CD14-positive monocyte (primary cell): Measurements from ENCODE around the gene NODAL. TPM values are rescaled to one million over a fixed set of nuclear protein-coding genes. Genes with fewer than 3 reads are reported as not detected.

Experiments
- DNase-seq, 3 donors: peaks; one replicate each; pipeline ENCODE4 v3.0.0-alpha.2; 2011 to 2022
- H2AFZ ChIP-seq: 2 replicates; pipeline ENCODE4 v1.6.0; 2012; ENCODE audit warnings: mild to moderate bottlenecking, low read depth, low read length, inconsistent platforms; ENCODE audit not compliant: insufficient read depth, poor library complexity, severe bottlenecking
- H3K27ac ChIP-seq, 2 donors: 1 replicate in 1 of 2; 2 replicates in 1 of 2; pipeline ENCODE4 v1.5.1; 2012 to 2013; ENCODE audit warnings: low read length in 2 of 2, control low read depth in 1 of 2, inconsistent platforms in 1 of 2, low read depth in 1 of 2, mild to moderate bottlenecking in 1 of 2
- H3K27me3 ChIP-seq, 2 donors: one replicate each; pipeline versions ENCODE4 v1.6.0 to v1.6.1; 2011 to 2013; ENCODE audit warnings: low read length in 2 of 2; ENCODE audit not compliant: control insufficient read depth in 2 of 2, insufficient read depth in 2 of 2
- H3K36me3 ChIP-seq, 2 donors: replicated peaks in 1 of 2; 1 replicate in 1 of 2; 2 replicates in 1 of 2; pipeline versions ENCODE4 v1.5.1 to v1.6.1; 2012 to 2013; ENCODE audit warnings: low read length in 2 of 2, control low read depth in 1 of 2, inconsistent platforms in 1 of 2, mild to moderate bottlenecking in 1 of 2; ENCODE audit not compliant: insufficient read depth in 2 of 2, control insufficient read depth in 1 of 2
- H3K4me1 ChIP-seq, 2 donors: 1 replicate in 1 of 2; 2 replicates in 1 of 2; pipeline versions ENCODE4 v1.5.1 to v1.6.1; 2012 to 2013; ENCODE audit warnings: low read length in 2 of 2, control low read depth in 1 of 2, inconsistent platforms in 1 of 2, mild to moderate bottlenecking in 1 of 2, moderate library complexity in 1 of 2; ENCODE audit not compliant: insufficient read depth in 2 of 2, control insufficient read depth in 1 of 2
- H3K4me2 ChIP-seq: replicated peaks from 2 replicates; pipeline ENCODE3; 2012; ENCODE audit warnings: low read length, moderate library complexity, mild to moderate bottlenecking; ENCODE audit not compliant: poor library complexity, severe bottlenecking; ENCODE audit errors: extremely low read depth
- H3K4me3 ChIP-seq, 3 experiments: fragments of 200-600 bp in 1 of 3; sonication (generic) in 1 of 3; replicated peaks in 1 of 3; 1 replicate in 2 of 3; 2 replicates in 1 of 3; pipeline ENCODE4 v1.5.1; 2011 to 2013; ENCODE audit warnings: low read length in 3 of 3, mild to moderate bottlenecking in 3 of 3, control low read depth in 2 of 3, low read depth in 2 of 3, inconsistent platforms in 1 of 3, moderate library complexity in 1 of 3
- H3K79me2 ChIP-seq: 2 replicates; pipeline ENCODE4 v1.6.0; 2012; ENCODE audit warnings: mild to moderate bottlenecking, control low read depth, inconsistent platforms, low read length, moderate library complexity; ENCODE audit not compliant: insufficient read depth
- H3K9ac ChIP-seq: 2 replicates; pipeline ENCODE4 v1.6.0; 2017; ENCODE audit warnings: low read length, mild to moderate bottlenecking; ENCODE audit not compliant: insufficient read depth, poor library complexity, severe bottlenecking
- H3K9me3 ChIP-seq, 2 donors: replicated peaks in 1 of 2; 1 replicate in 1 of 2; 2 replicates in 1 of 2; pipeline versions ENCODE4 v1.5.1 to v1.6.1; 2012 to 2013; ENCODE audit warnings: low read length in 2 of 2, control low read depth in 1 of 2; ENCODE audit not compliant: control insufficient read depth in 1 of 2, insufficient read depth in 1 of 2
- H4K20me1 ChIP-seq: 2 replicates; pipeline ENCODE4 v1.6.0; 2012; ENCODE audit warnings: mild to moderate bottlenecking, low read length, control low read depth, moderate library complexity; ENCODE audit not compliant: insufficient read depth
- H3K27ac Mint-ChIP-seq, 7 donors: one replicate each; pipeline ENCODE4 v1.8.0; 2020; ENCODE audit warnings: mild to moderate bottlenecking in 7 of 7, mixed read lengths in 7 of 7, moderate library complexity in 6 of 7, inconsistent platforms in 2 of 7
- H3K27me3 Mint-ChIP-seq, 3 donors: one replicate each; pipeline ENCODE4 v1.8.0; 2021 to 2022; ENCODE audit warnings: low read depth in 3 of 3, mild to moderate bottlenecking in 3 of 3, mixed read lengths in 3 of 3, moderate library complexity in 3 of 3, inconsistent platforms in 1 of 3
- H3K36me3 Mint-ChIP-seq, 2 donors: one replicate each; pipeline ENCODE4 v1.8.0; 2020; ENCODE audit warnings: mixed read lengths in 2 of 2, inconsistent platforms in 1 of 2, mild to moderate bottlenecking in 1 of 2
- H3K4me1 Mint-ChIP-seq: one replicate; pipeline ENCODE4 v1.8.0; 2020; ENCODE audit warnings: mild to moderate bottlenecking, mixed read lengths
- H3K4me3 Mint-ChIP-seq, 2 donors: one replicate each; pipeline ENCODE4 v1.8.0; 2020; ENCODE audit warnings: mild to moderate bottlenecking in 2 of 2, mixed read lengths in 2 of 2, moderate library complexity in 1 of 2
- H3K9me3 Mint-ChIP-seq, 7 donors: one replicate each; pipeline ENCODE4 v1.8.0; 2020 to 2022; ENCODE audit warnings: mixed read lengths in 7 of 7, mild to moderate bottlenecking in 6 of 7, moderate library complexity in 6 of 7, inconsistent platforms in 2 of 7
- WGBS: methylation state at CpG from one replicate; pipeline ENCODE4 v1.1.5; 2013; ENCODE audit warnings: missing lambda C conversion rate; ENCODE audit not compliant: insufficient coverage; 5-methylcytosine and 5-hydroxymethylcytosine counted together
- intact Hi-C, 2 donors: fragments of 100-400 bp; cut with micrococcal nuclease; formaldehyde crosslinking; loops; one replicate each; pipeline versions ENCODE4 v1.15.0 to v1.15.1; 2023
- polyA plus RNA-seq, 3 donors: library from polyadenylated mRNA; depleted of rRNA in 1 of 3; unstranded in 2 of 3; stranded (reverse) in 1 of 3; fragments of 300-500 nt in 2 of 3; fragments of >200 nt in 1 of 3; fragmentation: Illumina TruSeq in 2 of 3; gene quantifications; 1 replicate in 2 of 3; 2 replicates in 1 of 3; pipeline ENCODE4 v1.2.3, GENCODE V29; 2012 to 2021
- TF ChIP-seq, protein P1 (sequence below): fragments of 200-600 bp; IDR thresholded peaks from one replicate; pipeline ENCODE4 v1.8.0; 2022; ENCODE audit warnings: antibody characterized with exemption, mild to moderate bottlenecking

NODAL gene
- polyA plus RNA-seq, 3 donors, result not detected

DNA sequence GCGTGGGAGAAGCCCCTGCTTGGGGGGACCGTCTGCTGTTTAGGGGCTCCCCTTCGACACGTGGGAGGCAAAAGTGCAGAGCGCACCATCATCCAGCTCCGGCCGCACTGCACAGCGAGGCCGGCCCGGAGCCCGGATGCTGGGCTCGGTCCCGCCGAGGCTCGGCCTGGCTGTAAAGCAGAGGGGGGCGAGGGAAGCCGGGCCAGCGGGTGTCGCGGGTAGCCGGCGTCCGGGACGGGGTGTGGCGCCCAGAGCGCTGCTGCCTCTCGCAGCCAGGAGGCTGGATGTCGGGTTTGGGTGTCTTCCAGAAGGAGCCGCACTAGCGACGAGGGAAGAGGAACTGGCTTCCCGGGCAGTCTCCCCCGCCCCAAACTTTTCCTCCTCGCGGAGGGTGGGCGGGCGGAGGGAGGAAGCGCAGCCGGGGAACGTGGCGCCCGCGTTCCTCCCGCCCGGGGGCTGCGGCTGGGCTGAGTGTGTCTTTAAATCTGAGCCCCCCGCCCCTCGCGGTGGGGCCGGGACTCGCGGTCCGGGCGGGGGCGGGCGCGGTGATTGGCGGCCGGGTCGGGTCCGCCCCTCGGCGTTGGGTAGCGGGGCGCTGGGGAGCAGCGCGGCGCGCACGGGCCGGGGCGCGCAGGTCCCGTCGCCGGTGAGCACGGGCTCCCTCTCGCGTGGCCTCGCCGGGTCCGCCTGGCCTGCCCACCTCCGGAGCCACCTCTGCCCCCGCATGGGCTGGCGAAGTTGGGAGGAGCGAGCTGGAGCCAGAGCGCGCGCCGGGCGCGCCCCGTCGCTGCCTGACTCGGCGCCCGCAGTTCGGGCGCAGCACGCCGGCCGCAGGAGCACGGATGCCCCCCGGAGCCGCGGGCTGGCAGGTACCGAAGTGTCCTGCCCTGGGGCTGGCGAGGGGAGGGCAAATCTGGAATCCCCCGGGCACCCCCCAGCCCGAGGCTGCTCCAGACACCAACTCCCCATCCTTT is 37.0 kb upstream of the NODAL start, which contains the start of gene PALD1:
TSS of gene PALD1 (plus strand) at position 577 of the 974 bp plus-strand sequence. CDS start 47,185 bp downstream, outside the sequence.
- H3K27ac ChIP-seq, result no peak within 1 kb of the TSS

DNA sequence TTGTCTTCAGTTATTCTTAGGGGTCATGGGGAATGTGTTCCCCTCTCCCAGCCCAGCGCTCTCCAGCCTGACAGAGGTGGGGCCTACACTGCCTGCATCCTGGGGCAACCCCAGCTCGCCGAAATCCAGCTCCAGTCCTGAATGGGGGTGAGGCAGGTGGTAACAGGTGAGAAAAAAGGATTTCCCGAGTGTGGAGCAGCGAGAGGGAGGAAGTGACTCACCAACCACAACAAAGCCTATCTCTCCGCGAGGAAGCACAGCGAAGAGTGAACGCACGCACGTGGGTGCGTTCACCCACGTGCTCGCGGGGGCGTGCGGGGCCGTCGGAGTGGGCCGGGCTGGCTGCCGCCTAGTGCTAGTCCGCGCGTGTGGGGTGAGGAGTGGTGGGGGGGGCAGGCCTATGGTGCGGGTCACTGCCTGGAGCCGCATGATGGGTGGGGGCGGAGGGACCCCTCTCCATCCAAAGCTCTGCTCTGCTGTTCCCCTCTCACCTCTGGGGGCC is 36.2 kb upstream of the NODAL start:
- no peaks in the 10 kb centered on the region for H3K36me3 ChIP-seq
- DNase-seq, result peak in 1 of 3 donors; percentile 28
- H3K27me3 ChIP-seq, result peaks cover 19 to 43% of the 10 kb centered on the region in 2 donors
- TF ChIP-seq, protein P1, sequence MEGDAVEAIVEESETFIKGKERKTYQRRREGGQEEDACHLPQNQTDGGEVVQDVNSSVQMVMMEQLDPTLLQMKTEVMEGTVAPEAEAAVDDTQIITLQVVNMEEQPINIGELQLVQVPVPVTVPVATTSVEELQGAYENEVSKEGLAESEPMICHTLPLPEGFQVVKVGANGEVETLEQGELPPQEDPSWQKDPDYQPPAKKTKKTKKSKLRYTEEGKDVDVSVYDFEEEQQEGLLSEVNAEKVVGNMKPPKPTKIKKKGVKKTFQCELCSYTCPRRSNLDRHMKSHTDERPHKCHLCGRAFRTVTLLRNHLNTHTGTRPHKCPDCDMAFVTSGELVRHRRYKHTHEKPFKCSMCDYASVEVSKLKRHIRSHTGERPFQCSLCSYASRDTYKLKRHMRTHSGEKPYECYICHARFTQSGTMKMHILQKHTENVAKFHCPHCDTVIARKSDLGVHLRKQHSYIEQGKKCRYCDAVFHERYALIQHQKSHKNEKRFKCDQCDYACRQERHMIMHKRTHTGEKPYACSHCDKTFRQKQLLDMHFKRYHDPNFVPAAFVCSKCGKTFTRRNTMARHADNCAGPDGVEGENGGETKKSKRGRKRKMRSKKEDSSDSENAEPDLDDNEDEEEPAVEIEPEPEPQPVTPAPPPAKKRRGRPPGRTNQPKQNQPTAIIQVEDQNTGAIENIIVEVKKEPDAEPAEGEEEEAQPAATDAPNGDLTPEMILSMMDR, result no peak
- H3K27me3 Mint-ChIP-seq, result peaks cover 32 to 57% (median 35%) of the 10 kb centered on the region in 3 donors
- H3K9me3 ChIP-seq, result no peaks in the 10 kb centered on the region
- intact Hi-C loops, result no loop called here
- no CpG with 5 or more reads among the region's 27 CpGs for WGBS
- peaks cover 0 to 4% (median 0%) of the 10 kb centered on the region in 7 donors for H3K9me3 Mint-ChIP-seq
- H3K4me1 Mint-ChIP-seq, result peaks cover 24% of the 10 kb centered on the region
- no peaks in the 10 kb centered on the region for H3K36me3 Mint-ChIP-seq
- no peaks in the 10 kb centered on the region for H4K20me1 ChIP-seq
- no peak overlapping the region for H3K27ac Mint-ChIP-seq
- no peak overlapping the region for H3K9ac ChIP-seq
- H3K4me2 ChIP-seq, result peak overlapping the region; percentile 90
- H3K4me3 Mint-ChIP-seq, result peak overlapping the region; percentile 74 to 82
- H3K4me1 ChIP-seq, result peaks cover 11 to 30% of the 10 kb centered on the region in 2 donors
- no peaks in the 10 kb centered on the region for H3K79me2 ChIP-seq
- H3K27ac ChIP-seq, result no peak overlapping the region
- H2AFZ ChIP-seq, result peak overlapping the region; percentile 65
- H3K4me3 ChIP-seq, result peak overlapping the region in 1 of 3 experiments; percentile 74

More for the DNA sequence above, 37.0 kb upstream of the NODAL start, which contains the start of gene PALD1:
- Histone ChIP-seq H3K4me3 (peak within 1 kb of the TSS; percentile 32 to 74 (median 33)), H3K4me2 (peak within 1 kb of the TSS; percentile 90), H2AFZ (peak within 1 kb of the TSS; percentile 65), H3K27me3 (peaks cover 19 to 40% of the 10 kb centered on the region in 2 donors), H3K4me1 (peaks cover 11 to 30% of the 10 kb centered on the region in 2 donors), H4K20me1 (no peaks in the 10 kb centered on the region), H3K36me3 (no peaks in the 10 kb centered on the region), H3K9ac (peak within 1 kb of the TSS; percentile 46), H3K79me2 (no peaks in the 10 kb centered on the region), H3K9me3 (no peaks in the 10 kb centered on the region)
- TF ChIP-seq, protein P1, result no peak
- Mint-ChIP-seq H3K27me3 (peaks cover 32 to 55% (median 37%) of the 10 kb centered on the region in 3 donors), H3K4me3 (peak within 1 kb of the TSS; percentile 74 to 82), H3K9me3 (peaks cover 0 to 6% (median 0%) of the 10 kb centered on the region in 7 donors), H3K36me3 (no peaks in the 10 kb centered on the region), H3K4me1 (peaks cover 24% of the 10 kb centered on the region), H3K27ac (no peak within 1 kb of the TSS)
- peak in 2 of 3 donors; percentile 36 to 37 for DNase-seq
- under 1% methylated on average over 88 of the region's 110 CpGs for whole genome bisulfite sequencing
- intact Hi-C loops, result no loop called here
